Measurements from ENCODE around the gene IGF2.

GRCh38 chr11:2101171-2101675 lies 38.0 kb downstream of the IGF2 start:
- no peak for TF ChIP-seq CTCF (IDR thresholded peaks at IDR 0.05 in 2 of 3, conservative IDR thresholded peaks at IDR 0.05 in 1 of 3; ENCODE audit: control insufficient read depth in 2 of 3, extremely low read depth in 1 of 3, insufficient read depth in 1 of 3, low read depth in 3 of 3, low read length in 3 of 3)
- TF ChIP-seq REST (IDR thresholded peaks at IDR 0.05; ENCODE audit: low read depth, low read length) = no peak
- TF ChIP-seq CREM (IDR thresholded peaks at IDR 0.05; ENCODE audit: low read depth) = no peak
- no peak for TF ChIP-seq ZNF274 (IDR thresholded peaks at IDR 0.05; ENCODE audit: insufficient read depth, insufficient read length)
- TF ChIP-seq POLR2A (IDR thresholded peaks at IDR 0.05; ENCODE audit: low read depth, low read length) = no peak
- TF ChIP-seq TAF1 (IDR thresholded peaks at IDR 0.05; ENCODE audit: borderline replicate concordance, low read depth, low read length) = no peak
- no peak for TF ChIP-seq RB1 (IDR thresholded peaks at IDR 0.05; ENCODE audit: borderline replicate concordance)
- TF ChIP-seq, protein P1, sequence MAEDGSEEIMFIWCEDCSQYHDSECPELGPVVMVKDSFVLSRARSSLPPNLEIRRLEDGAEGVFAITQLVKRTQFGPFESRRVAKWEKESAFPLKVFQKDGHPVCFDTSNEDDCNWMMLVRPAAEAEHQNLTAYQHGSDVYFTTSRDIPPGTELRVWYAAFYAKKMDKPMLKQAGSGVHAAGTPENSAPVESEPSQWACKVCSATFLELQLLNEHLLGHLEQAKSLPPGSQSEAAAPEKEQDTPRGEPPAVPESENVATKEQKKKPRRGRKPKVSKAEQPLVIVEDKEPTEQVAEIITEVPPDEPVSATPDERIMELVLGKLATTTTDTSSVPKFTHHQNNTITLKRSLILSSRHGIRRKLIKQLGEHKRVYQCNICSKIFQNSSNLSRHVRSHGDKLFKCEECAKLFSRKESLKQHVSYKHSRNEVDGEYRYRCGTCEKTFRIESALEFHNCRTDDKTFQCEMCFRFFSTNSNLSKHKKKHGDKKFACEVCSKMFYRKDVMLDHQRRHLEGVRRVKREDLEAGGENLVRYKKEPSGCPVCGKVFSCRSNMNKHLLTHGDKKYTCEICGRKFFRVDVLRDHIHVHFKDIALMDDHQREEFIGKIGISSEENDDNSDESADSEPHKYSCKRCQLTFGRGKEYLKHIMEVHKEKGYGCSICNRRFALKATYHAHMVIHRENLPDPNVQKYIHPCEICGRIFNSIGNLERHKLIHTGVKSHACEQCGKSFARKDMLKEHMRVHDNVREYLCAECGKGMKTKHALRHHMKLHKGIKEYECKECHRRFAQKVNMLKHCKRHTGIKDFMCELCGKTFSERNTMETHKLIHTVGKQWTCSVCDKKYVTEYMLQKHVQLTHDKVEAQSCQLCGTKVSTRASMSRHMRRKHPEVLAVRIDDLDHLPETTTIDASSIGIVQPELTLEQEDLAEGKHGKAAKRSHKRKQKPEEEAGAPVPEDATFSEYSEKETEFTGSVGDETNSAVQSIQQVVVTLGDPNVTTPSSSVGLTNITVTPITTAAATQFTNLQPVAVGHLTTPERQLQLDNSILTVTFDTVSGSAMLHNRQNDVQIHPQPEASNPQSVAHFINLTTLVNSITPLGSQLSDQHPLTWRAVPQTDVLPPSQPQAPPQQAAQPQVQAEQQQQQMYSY (CRISPR knock-in tag; IDR thresholded peaks at IDR 0.05) = no peak
- TF ChIP-seq RFX5 (IDR thresholded peaks at IDR 0.05; ENCODE audit: low read depth, low read length) = no peak
- TF ChIP-seq TARDBP (IDR thresholded peaks at IDR 0.05; ENCODE audit: borderline replicate concordance) = no peak

Data from GM12878 (cell line).